ENCODE results near the gene PPFIA2.

DNA sequence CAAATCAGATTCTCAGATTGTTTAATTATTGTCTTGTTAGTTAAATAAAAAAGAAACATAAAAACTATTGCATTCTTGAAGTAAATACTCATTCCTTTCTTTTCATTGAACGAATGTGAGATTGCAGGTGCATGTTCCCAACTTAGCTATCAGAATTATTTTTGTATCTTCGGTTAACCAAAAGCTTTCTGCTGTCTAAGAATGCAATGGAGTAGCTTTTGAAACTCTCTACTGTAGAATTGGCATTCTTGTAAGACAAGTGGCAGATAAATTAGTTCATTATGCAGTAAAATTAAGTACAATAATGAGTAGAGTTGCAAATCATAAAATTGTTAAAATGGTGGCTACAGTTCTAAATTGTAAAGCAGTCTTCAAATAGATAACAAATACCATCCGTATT lies 383.2 kb downstream of the PPFIA2 start:
- TF ChIP-seq, protein P1, sequence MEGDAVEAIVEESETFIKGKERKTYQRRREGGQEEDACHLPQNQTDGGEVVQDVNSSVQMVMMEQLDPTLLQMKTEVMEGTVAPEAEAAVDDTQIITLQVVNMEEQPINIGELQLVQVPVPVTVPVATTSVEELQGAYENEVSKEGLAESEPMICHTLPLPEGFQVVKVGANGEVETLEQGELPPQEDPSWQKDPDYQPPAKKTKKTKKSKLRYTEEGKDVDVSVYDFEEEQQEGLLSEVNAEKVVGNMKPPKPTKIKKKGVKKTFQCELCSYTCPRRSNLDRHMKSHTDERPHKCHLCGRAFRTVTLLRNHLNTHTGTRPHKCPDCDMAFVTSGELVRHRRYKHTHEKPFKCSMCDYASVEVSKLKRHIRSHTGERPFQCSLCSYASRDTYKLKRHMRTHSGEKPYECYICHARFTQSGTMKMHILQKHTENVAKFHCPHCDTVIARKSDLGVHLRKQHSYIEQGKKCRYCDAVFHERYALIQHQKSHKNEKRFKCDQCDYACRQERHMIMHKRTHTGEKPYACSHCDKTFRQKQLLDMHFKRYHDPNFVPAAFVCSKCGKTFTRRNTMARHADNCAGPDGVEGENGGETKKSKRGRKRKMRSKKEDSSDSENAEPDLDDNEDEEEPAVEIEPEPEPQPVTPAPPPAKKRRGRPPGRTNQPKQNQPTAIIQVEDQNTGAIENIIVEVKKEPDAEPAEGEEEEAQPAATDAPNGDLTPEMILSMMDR (optimal IDR thresholded peaks at IDR 0.05 in 1 of 3, IDR thresholded peaks at IDR 0.05 in 1 of 3, conservative IDR thresholded peaks at IDR 0.05 in 1 of 3; ENCODE audit: extremely low read depth in 1 of 3, insufficient read depth in 2 of 3, low read length in 3 of 3), result no peak
- TF ChIP-seq EZH2 (IDR thresholded peaks at IDR 0.05; ENCODE audit: low read length), result no peak
